Activated naive CD8-positive, alpha-beta T cell treated with anti-CD3 and anti-CD28 coated beads, Interleukin-2, amount 10 ng/mL, durations not matched to agents 7 days and 5 days (primary cell): Measurements from ENCODE around the gene TRIM67. TPM values are rescaled to one million over a fixed set of nuclear protein-coding genes. Genes with fewer than 3 reads are reported as not detected.
A peak's percentile ranks its signal among the peaks of the same experiment; 100 is the strongest.
"Not testable (repeated sequence)": the region's sequence is repeated elsewhere in the genome, so short reads cannot be mapped to it uniquely, and the experiment has no call there.

ENCODE experiments used
- ATAC-seq: fragments of 150-1000 bp; cut with Tn5 transposase; one replicate; pipeline ENCODE4 v1.10.0; 2021; ENCODE audit warnings: low read depth, moderate library complexity
- POLR2A ChIA-PET: fragments of 350-600 bp; sonication (Branson Sonifier 250); formaldehyde crosslinking; loops from one replicate; lab custom pipeline; 2021; ENCODE audit warnings: antibody characterized with exemption; lab: Charles Lee
- DNase-seq: peaks from one replicate; pipeline ENCODE4 v3.0.0; 2021
- H3K27ac Mint-ChIP-seq: one replicate; pipeline ENCODE4 v1.8.0; 2022; ENCODE audit warnings: mild to moderate bottlenecking, mixed read lengths
- H3K27me3 Mint-ChIP-seq: one replicate; pipeline ENCODE4 v1.8.0; 2022; ENCODE audit warnings: mild to moderate bottlenecking, moderate library complexity, mixed read lengths
- H3K36me3 Mint-ChIP-seq: one replicate; pipeline ENCODE4 v1.8.0; 2021; ENCODE audit warnings: mild to moderate bottlenecking, mixed read lengths
- H3K4me1 Mint-ChIP-seq: one replicate; pipeline ENCODE4 v1.8.0; 2021; ENCODE audit warnings: mixed read lengths
- H3K4me3 Mint-ChIP-seq: one replicate; pipeline ENCODE4 v1.8.0; 2022; ENCODE audit warnings: mild to moderate bottlenecking, moderate library complexity, mixed read lengths
- H3K9me3 Mint-ChIP-seq: one replicate; pipeline ENCODE4 v1.8.0; 2021; ENCODE audit warnings: mixed read lengths
- total RNA-seq, 2 experiments: library from RNA; stranded (reverse); gene quantifications; one replicate each; pipeline ENCODE4 v1.2.3, GENCODE V29; 2021

The TRIM67 gene
- total RNA-seq, 2 experiments from 2014 or later: not detected

GRCh38 chr1:231210126-231210525 lies 48.3 kb downstream of the TRIM67 start:
- Mint-ChIP-seq H3K36me3 (no peaks in the 10 kb centered on the region), H3K9me3 (no peaks in the 10 kb centered on the region), H3K4me3 (no peak overlapping the region), H3K4me1 (peaks cover 7% of the 10 kb centered on the region), H3K27me3 (no peaks in the 10 kb centered on the region), H3K27ac (no peak overlapping the region)
- no peak for DNase-seq
- no peak for ATAC-seq
- POLR2A ChIA-PET: interaction anchor here (0.6 kb wide), 1 partner anchor 194 kb away, joined by 8 read pairs; no protein-coding TSS in a partner anchor

GRCh38 chr1:231211005-231211857 lies 49.4 kb downstream of the TRIM67 start:
- H3K4me3 Mint-ChIP-seq: peak overlapping the region; percentile 91
- H3K27me3 Mint-ChIP-seq: no peaks in the 10 kb centered on the region
- peaks cover 13% of the 10 kb centered on the region for H3K4me1 Mint-ChIP-seq
- peak; percentile 92 for ATAC-seq
- H3K27ac Mint-ChIP-seq: peak overlapping the region; percentile 86
- no peaks in the 10 kb centered on the region for H3K9me3 Mint-ChIP-seq
- peak; percentile 94 for DNase-seq
- no peaks in the 10 kb centered on the region for H3K36me3 Mint-ChIP-seq
- POLR2A ChIA-PET: interaction anchor here (1.0 kb wide), 1 partner anchor 233 kb away, joined by 3 read pairs; the partner anchor contains the start of gene TTC13

DNA sequence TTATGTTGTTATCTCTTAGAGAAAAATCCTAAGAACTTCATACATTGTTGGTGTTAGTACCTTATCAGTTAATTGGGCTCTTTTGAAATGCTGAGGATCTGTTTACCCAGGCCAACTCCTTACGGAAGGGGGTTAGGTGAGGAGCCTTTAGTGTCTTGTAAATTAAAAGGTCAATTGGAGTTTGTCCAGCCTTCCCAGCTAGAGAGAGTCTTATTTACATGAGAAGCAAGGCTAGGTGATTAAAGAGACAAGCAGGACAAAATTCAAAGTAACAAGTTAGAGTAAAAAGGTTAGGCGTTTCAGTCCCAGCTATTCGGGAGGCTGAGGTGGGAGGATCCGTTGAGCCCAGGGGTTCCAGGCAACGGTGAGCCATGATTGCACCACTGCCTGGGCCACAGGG lies 50.4 kb downstream of the TRIM67 start:
- POLR2A ChIA-PET, ATAC-seq: not testable (repeated sequence)

GRCh38 chr1:231213831-231214573 lies 52.1 kb downstream of the TRIM67 start:
- H3K4me3 Mint-ChIP-seq: no peak overlapping the region
- no peak for ATAC-seq
- peaks cover 2% of the 10 kb centered on the region for H3K27me3 Mint-ChIP-seq
- POLR2A ChIA-PET: interaction anchor here (0.7 kb wide), 1 partner anchor 27 kb away, joined by 6 read pairs; no protein-coding TSS in a partner anchor
- H3K27ac Mint-ChIP-seq: no peak overlapping the region
- no peaks in the 10 kb centered on the region for H3K36me3 Mint-ChIP-seq
- H3K4me1 Mint-ChIP-seq: peaks cover 13% of the 10 kb centered on the region
- H3K9me3 Mint-ChIP-seq: no peaks in the 10 kb centered on the region
- no peak for DNase-seq

More for the DNA sequence above, 50.4 kb downstream of the TRIM67 start:
- H3K4me1 Mint-ChIP-seq: peaks cover 13% of the 10 kb centered on the region
- DNase-seq, H3K36me3 Mint-ChIP-seq, H3K27ac Mint-ChIP-seq, H3K27me3 Mint-ChIP-seq, H3K4me3 Mint-ChIP-seq, H3K9me3 Mint-ChIP-seq: not testable (repeated sequence)

GRCh38 chr1:231214918-231215680 lies 53.2 kb downstream of the TRIM67 start:
- DNase-seq (no peak), ATAC-seq (no peak)
- POLR2A ChIA-PET: no interaction called here
- Mint-ChIP-seq H3K9me3 (no peaks in the 10 kb centered on the region), H3K27ac (no peak overlapping the region), H3K4me3 (no peak overlapping the region), H3K4me1 (peaks cover 13% of the 10 kb centered on the region), H3K27me3 (peaks cover 2% of the 10 kb centered on the region), H3K36me3 (no peaks in the 10 kb centered on the region)

DNA sequence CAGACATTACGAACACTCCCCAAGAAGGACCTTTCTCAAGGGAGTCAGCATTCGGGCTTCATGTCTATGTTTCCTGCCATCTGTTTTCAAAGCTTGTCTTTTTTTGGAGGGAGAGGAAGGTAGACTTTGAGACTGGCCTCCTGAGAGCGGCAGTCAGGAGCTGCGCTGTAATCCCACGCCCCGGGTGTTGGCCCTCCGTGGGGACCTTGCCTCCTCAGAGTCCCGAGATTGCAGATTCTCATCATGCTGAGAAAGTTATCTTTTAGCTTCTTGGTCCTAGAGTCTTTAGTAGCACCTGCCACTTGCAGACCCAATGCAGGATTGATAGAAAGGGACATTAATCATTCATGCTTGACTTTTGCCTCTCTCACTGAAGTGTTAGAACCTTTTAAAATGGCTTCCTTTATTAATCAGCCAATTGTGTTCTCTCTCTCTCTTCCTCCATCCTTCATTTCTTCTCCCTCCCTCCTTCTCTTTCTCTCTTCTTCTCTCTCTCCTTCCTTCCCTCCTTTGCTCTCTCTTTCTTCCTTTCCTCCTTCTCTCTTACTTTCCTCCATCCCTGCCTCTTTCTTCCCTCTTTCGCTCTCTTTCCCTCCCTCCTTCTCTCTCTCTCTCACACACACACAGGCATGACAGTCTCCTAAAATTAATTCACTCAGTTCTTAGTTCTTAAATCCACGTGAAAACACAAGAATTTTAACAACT lies 54.0 kb downstream of the TRIM67 start:
- DNase-seq (no peak), ATAC-seq (no peak)
- no peaks in the 10 kb centered on the region for H3K9me3 Mint-ChIP-seq
- POLR2A ChIA-PET: no interaction called here
- H3K36me3 Mint-ChIP-seq: no peaks in the 10 kb centered on the region
- no peak overlapping the region for H3K27ac Mint-ChIP-seq
- H3K27me3 Mint-ChIP-seq: peaks cover 2% of the 10 kb centered on the region
- no peak overlapping the region for H3K4me3 Mint-ChIP-seq
- H3K4me1 Mint-ChIP-seq: peaks cover 13% of the 10 kb centered on the region

DNA sequence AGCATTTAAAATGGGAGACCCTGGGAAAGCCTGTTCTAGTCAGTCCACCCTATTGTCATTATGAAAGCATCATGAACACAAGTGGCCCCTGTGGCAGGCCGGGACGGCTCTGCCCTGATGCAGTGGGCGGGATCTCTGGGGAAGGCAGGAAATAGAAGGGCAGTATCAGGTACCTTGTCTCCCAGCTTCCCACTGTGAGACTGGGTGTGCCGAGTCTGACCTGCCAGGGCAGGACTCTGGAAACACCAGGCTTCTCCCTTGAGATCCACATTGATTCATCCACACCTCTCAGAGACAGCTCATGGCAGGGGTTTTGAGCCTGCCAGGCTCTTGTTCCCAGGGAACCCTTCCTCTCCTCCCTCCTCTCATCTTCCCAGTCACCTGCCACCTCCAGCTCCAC lies 54.6 kb downstream of the TRIM67 start:
- no peak for DNase-seq
- Mint-ChIP-seq H3K9me3 (no peaks in the 10 kb centered on the region), H3K36me3 (no peaks in the 10 kb centered on the region), H3K4me1 (peaks cover 9% of the 10 kb centered on the region), H3K27me3 (peaks cover 2% of the 10 kb centered on the region), H3K27ac (no peak overlapping the region), H3K4me3 (no peak overlapping the region)
- POLR2A ChIA-PET: interaction anchor here (1.2 kb wide), 1 partner anchor 11 kb away, joined by 3 read pairs; no protein-coding TSS in a partner anchor
- no peak for ATAC-seq

- Mint-ChIP-seq H3K27me3 (peaks cover 2% of the 10 kb centered on the region), H3K9me3 (no peaks in the 10 kb centered on the region), H3K36me3 (no peaks in the 10 kb centered on the region), H3K4me3 (no peak overlapping the region), H3K27ac (no peak overlapping the region), H3K4me1 (peaks cover 6% of the 10 kb centered on the region)
- POLR2A ChIA-PET: interaction anchor here (1.2 kb wide), 1 partner anchor 11 kb away, joined by 3 read pairs; no protein-coding TSS in a partner anchor
- ATAC-seq (no peak), DNase-seq (no peak)
Measured at GRCh38 chr1:231217056-231217455, 55.2 kb downstream of the TRIM67 start.

DNA sequence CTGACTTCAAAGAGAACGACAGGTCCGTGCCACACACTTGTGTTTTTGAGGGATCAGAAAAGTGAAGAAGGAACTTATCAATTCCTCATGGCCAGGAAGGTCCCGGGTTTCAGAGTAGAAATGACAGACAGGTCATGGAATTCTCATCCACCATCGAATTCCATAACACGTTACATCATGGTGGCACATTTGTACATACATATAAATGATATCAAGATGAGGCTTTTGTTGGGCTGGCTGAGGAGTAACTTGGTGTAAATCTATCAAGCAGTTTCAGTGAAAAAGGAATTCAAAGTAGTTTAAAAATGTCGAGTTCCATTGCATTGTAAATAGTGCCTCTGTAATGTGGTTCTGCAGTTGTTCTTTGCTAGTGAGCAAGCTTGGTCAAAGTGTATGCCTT lies 56.2 kb downstream of the TRIM67 start:
- no peaks in the 10 kb centered on the region for H3K9me3 Mint-ChIP-seq

GRCh38 chr1:231219422-231220401 lies 57.9 kb downstream of the TRIM67 start:
- DNase-seq (no peak), ATAC-seq (no peak)
- POLR2A ChIA-PET: no interaction called here
- Mint-ChIP-seq H3K4me1 (peaks cover 6% of the 10 kb centered on the region), H3K36me3 (peaks cover 5% of the 10 kb centered on the region), H3K9me3 (no peaks in the 10 kb centered on the region), H3K27me3 (peaks cover 2% of the 10 kb centered on the region), H3K4me3 (no peak overlapping the region), H3K27ac (no peak overlapping the region)

More for the DNA sequence above, 56.2 kb downstream of the TRIM67 start:
- Mint-ChIP-seq H3K27ac (no peak overlapping the region), H3K4me3 (no peak overlapping the region), H3K4me1 (peaks cover 6% of the 10 kb centered on the region), H3K36me3 (peaks cover 1% of the 10 kb centered on the region), H3K27me3 (peaks cover 2% of the 10 kb centered on the region)
- ATAC-seq: no peak
- DNase-seq: no peak
- POLR2A ChIA-PET: no interaction called here

- ATAC-seq: no peak
- Mint-ChIP-seq H3K4me1 (peaks cover 3% of the 10 kb centered on the region), H3K27ac (no peak overlapping the region), H3K36me3 (peaks cover 12% of the 10 kb centered on the region), H3K9me3 (no peaks in the 10 kb centered on the region), H3K27me3 (peaks cover 2% of the 10 kb centered on the region), H3K4me3 (no peak overlapping the region)
- no peak for DNase-seq
- POLR2A ChIA-PET: no interaction called here
Measured at GRCh38 chr1:231220801-231221200, 58.9 kb downstream of the TRIM67 start.

DNA sequence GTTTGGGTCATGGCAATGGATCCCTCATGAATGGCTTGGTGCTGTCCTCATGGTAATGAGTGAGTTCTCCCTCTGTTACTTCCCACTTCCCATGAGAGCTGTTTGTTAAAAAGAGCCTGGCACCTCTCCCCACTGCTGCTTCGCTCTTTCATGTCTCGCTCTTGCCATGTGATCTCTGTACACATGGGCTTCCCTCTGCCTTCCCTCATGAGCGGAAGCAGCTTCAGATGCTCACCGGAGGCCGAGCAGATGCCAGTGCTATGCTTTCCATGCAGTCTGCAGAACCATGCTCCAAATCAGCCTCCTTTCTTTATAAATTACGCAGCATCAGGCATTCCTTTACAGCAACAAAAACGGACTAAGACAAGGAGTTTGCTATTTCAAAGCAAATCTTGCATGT lies 64.3 kb downstream of the TRIM67 start:
- H3K9me3 Mint-ChIP-seq: no peaks in the 10 kb centered on the region
- H3K4me3 Mint-ChIP-seq: no peak overlapping the region
- no peaks in the 10 kb centered on the region for H3K27me3 Mint-ChIP-seq
- no peak for DNase-seq
- H3K36me3 Mint-ChIP-seq: peaks cover 37% of the 10 kb centered on the region
- no peak overlapping the region for H3K27ac Mint-ChIP-seq
- ATAC-seq: no peak
- POLR2A ChIA-PET: no interaction called here
- no peaks in the 10 kb centered on the region for H3K4me1 Mint-ChIP-seq
